Thyroid gland (tissue), 4 donors: ENCODE data around the gene ABTB2.

Experiments
- POLR2A ChIP-seq, 2 donors: fragments of 450-650 bp; IDR thresholded peaks; one replicate each; pipeline ENCODE4 v1.6.1; 2017; ENCODE audit warnings: antibody characterized with exemption in 2 of 2, mild to moderate bottlenecking in 2 of 2, moderate library complexity in 1 of 2
- TF ChIP-seq, protein P1 (sequence below), 6 experiments: fragments of 200-600 bp in 3 of 6; fragments of 450-650 bp in 3 of 6; sonication (generic) in 3 of 6; IDR thresholded peaks; one replicate each; pipeline ENCODE4 v1.5.1; 2016 to 2019; ENCODE audit warnings: antibody characterized with exemption in 6 of 6, mild to moderate bottlenecking in 2 of 6, inconsistent platforms in 1 of 6, moderate library complexity in 1 of 6

DNA sequence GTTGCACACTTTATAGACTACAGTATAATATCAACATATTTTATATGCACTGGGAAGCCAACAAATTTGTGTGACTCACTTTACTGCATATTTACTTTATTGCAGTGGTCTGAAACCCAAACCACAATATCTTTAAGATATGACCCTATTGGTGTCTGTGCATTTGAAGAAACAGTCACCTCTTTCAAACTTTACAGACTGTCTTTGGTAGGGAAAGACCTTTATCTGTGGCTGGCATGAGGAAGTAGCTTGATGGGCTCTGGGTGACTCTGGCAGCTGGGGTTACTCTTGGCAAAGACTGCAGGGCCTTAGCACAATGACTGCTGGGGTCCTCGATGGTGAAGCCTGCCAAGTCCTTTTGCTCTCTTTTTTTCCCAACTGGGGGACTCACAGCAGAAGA, 21.3 kb upstream of the ABTB2 start:
- TF ChIP-seq, protein P1, sequence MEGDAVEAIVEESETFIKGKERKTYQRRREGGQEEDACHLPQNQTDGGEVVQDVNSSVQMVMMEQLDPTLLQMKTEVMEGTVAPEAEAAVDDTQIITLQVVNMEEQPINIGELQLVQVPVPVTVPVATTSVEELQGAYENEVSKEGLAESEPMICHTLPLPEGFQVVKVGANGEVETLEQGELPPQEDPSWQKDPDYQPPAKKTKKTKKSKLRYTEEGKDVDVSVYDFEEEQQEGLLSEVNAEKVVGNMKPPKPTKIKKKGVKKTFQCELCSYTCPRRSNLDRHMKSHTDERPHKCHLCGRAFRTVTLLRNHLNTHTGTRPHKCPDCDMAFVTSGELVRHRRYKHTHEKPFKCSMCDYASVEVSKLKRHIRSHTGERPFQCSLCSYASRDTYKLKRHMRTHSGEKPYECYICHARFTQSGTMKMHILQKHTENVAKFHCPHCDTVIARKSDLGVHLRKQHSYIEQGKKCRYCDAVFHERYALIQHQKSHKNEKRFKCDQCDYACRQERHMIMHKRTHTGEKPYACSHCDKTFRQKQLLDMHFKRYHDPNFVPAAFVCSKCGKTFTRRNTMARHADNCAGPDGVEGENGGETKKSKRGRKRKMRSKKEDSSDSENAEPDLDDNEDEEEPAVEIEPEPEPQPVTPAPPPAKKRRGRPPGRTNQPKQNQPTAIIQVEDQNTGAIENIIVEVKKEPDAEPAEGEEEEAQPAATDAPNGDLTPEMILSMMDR (IDR thresholded peaks at IDR 0.05): no peak
- no peak for TF ChIP-seq POLR2A (IDR thresholded peaks at IDR 0.05)
